Measurements from ENCODE around the gene MBD5. TPM values are rescaled to one million over a fixed set of nuclear protein-coding genes. Genes with fewer than 3 reads are reported as not detected.

MBD5 gene
- polyA plus RNA-seq, 1 of the 3 experiments (the other 2 are of a cell fraction), result 7.4 TPM

DNA sequence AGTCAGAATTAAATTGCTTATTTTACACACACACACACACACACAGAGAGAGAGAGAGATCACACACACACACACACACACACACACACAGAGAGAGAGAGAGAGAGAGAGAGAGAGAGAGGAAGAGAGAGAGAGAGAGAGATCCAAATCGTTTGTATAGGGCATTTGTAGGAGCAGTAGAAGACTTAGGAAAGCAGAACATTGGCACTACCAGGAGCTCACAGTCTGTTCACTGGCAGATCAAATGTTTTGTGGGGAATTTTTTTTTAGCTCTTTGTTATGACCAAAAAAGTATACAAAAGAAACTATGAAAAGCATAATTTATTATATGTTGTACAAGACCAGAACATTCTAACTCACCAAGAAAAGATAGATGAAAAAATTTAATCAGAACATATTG lies 81.8 kb downstream of the MBD5 start:
- Histone ChIP-seq H3K9me3 (0 out of 2 replicates have a peak, but pooled peaks cover 6% of the 10 kb centered on the region), H3F3A (replicated peaks; ENCODE audit: insufficient read depth) (peaks cover 3% of the 10 kb centered on the region), H3K36me3 (replicated peaks in 1 of 2; ENCODE audit: control insufficient read depth in 1 of 2, insufficient read depth in 2 of 2, low read length in 1 of 2) (peaks cover 0 to 8% of the 10 kb centered on the region in 2 experiments), H2AFZ (ENCODE audit: low read depth) (no peak overlapping the region), H3K9ac (no peak overlapping the region), H3K27me3 (ENCODE audit: insufficient read depth) (no peaks in the 10 kb centered on the region), H3K4me1 (ENCODE audit: control insufficient read depth in 1 of 2, insufficient read depth in 2 of 2, low read depth in 1 of 2, low read length in 1 of 2) (no peaks in the 10 kb centered on the region; a peak in 2 of 4 replicates), H3K27ac (ENCODE audit: low read depth in 2 of 2, low read length in 1 of 2) (no peak overlapping the region), H3K4me3 (ENCODE audit: low read depth in 2 of 2, low read length in 1 of 2) (no peak overlapping the region), H3K4me2 (no peak overlapping the region), H4K20me1 (ENCODE audit: insufficient read depth) (no peaks in the 10 kb centered on the region), H3K79me2 (ENCODE audit: insufficient read depth) (no peaks in the 10 kb centered on the region; the same call in 1 of the 2 replicates), H3K9me2 (no peaks in the 10 kb centered on the region; the same call in 1 of the 2 replicates)
- DNase-seq, result no peak
- ChIA-PET POLR2A (no interaction called here), CTCF (interaction anchor here (1.9 kb wide), 1 partner anchor 9 kb away, joined by 5 read pairs; no protein-coding TSS in a partner anchor)
- no peak for TF ChIP-seq FOSL2 (IDR thresholded peaks at IDR 0.05; ENCODE audit: borderline replicate concordance, low read depth)
- TF ChIP-seq RXRA (IDR thresholded peaks at IDR 0.05; ENCODE audit: borderline replicate concordance, low read depth), result no peak
- TF ChIP-seq GATA2 (CRISPR knock-in tag; IDR thresholded peaks at IDR 0.05), result no peak
- no peak for TF ChIP-seq MXI1 (IDR thresholded peaks at IDR 0.05; ENCODE audit: low read depth, low read length)
- no peak for TF ChIP-seq POLR2AphosphoS5 (IDR thresholded peaks at IDR 0.05; ENCODE audit: low read depth, low read length)
- no peak for TF ChIP-seq ELF1 (IDR thresholded peaks at IDR 0.05)
- TF ChIP-seq RCOR1 (IDR thresholded peaks at IDR 0.05; ENCODE audit: low read length), result no peak
- no peak for TF ChIP-seq REST (IDR thresholded peaks at IDR 0.05; ENCODE audit: low read depth, low read length)
- no peak for TF ChIP-seq FOXJ3 (CRISPR knock-in tag; IDR thresholded peaks at IDR 0.05)
- TF ChIP-seq SIN3A (IDR thresholded peaks at IDR 0.05; ENCODE audit: borderline replicate concordance, low read depth, low read length), result no peak
- no peak for TF ChIP-seq JUND (IDR thresholded peaks at IDR 0.05)
- TF ChIP-seq IRF3 (IDR thresholded peaks at IDR 0.05; ENCODE audit: low read depth, low read length), result no peak
- no peak for TF ChIP-seq TAF1 (IDR thresholded peaks at IDR 0.05; ENCODE audit: borderline replicate concordance, low read depth, low read length)
- TF ChIP-seq EZH2phosphoT487 (IDR thresholded peaks at IDR 0.05; ENCODE audit: borderline replicate concordance, low read depth), result no peak
- TF ChIP-seq YY1 (IDR thresholded peaks at IDR 0.05; ENCODE audit: low read depth), result no peak
- TF ChIP-seq RFX5 (IDR thresholded peaks at IDR 0.05; ENCODE audit: low read length), result no peak
- WGBS (ENCODE audit: low lambda C conversion rate), result 44% methylated on average over 1 of the region's 1 CpG

All from SK-N-SH (cell line).